Activated T-helper 9 cell treated with anti-CD3 and anti-CD28 coated beads, Interleukin-2, amount 50 U/mL, for 16 hours (primary cell): Measurements from ENCODE around the gene ZNF326.

Source experiments
- DNase-seq: peaks from one replicate; pipeline ENCODE4 v3.0.0-alpha.2; 2020; ENCODE audit warnings: low read depth

ZNF326 gene

GRCh38 chr1:90074566-90074965 lies 79.7 kb downstream of the ZNF326 start:
- no peak for DNase-seq

- DNase-seq: no peak
Observed at GRCh38 chr1:90074970-90075391, 80.1 kb downstream of the ZNF326 start.

- DNase-seq: no peak
Observed at GRCh38 chr1:90083995-90084394, 89.1 kb downstream of the ZNF326 start.
